Measurements from ENCODE around the gene CDKAL1.
"Not testable (repeated sequence)": the region's sequence is repeated elsewhere in the genome, so short reads cannot be mapped to it uniquely, and the experiment has no call there.

The CDKAL1 gene

GRCh38 chr6:20584100-20584731 lies 50.0 kb downstream of the CDKAL1 start:
- DNase-seq (ENCODE audit: extremely low read depth, insufficient read length): no peak
- Histone ChIP-seq H3K36me3 (ENCODE audit: control insufficient read depth, insufficient read depth, low read length) (no peaks in the 10 kb centered on the region; the same call in 1 of the 2 replicates), H3K27me3 (replicated peaks; ENCODE audit: control insufficient read depth, insufficient read depth, low read length) (no peaks in the 10 kb centered on the region), H3K4me3 (replicated peaks; ENCODE audit: low read depth, low read length) (no peak overlapping the region)
- TF ChIP-seq CTCF (IDR thresholded peaks at IDR 0.05; ENCODE audit: insufficient read depth, low read length, poor library complexity, severe bottlenecking): no peak

- no peak for DNase-seq (ENCODE audit: extremely low read depth, insufficient read length)
- Histone ChIP-seq H3K4me3 (replicated peaks; ENCODE audit: low read depth, low read length) (no peak overlapping the region), H3K36me3 (ENCODE audit: control insufficient read depth, insufficient read depth, low read length) (no peaks in the 10 kb centered on the region; the same call in 1 of the 2 replicates), H3K27me3 (replicated peaks; ENCODE audit: control insufficient read depth, insufficient read depth, low read length) (no peaks in the 10 kb centered on the region)
- TF ChIP-seq CTCF (IDR thresholded peaks at IDR 0.05; ENCODE audit: insufficient read depth, low read length, poor library complexity, severe bottlenecking): no peak
Observed at GRCh38 chr6:20589266-20589665, 55.0 kb downstream of the CDKAL1 start.

- not testable (repeated sequence) for H3K27me3 ChIP-seq (replicated peaks; ENCODE audit: control insufficient read depth, insufficient read depth, low read length); H3K4me3 ChIP-seq (replicated peaks; ENCODE audit: low read depth, low read length); H3K36me3 ChIP-seq (ENCODE audit: control insufficient read depth, insufficient read depth, low read length); DNase-seq (ENCODE audit: extremely low read depth, insufficient read length)
Observed at GRCh38 chr6:20590476-20590875, 56.2 kb downstream of the CDKAL1 start.

GRCh38 chr6:20594299-20594853 lies 60.1 kb downstream of the CDKAL1 start:
- not testable (repeated sequence) for H3K4me3 ChIP-seq (replicated peaks; ENCODE audit: low read depth, low read length); DNase-seq (ENCODE audit: extremely low read depth, insufficient read length); H3K36me3 ChIP-seq (ENCODE audit: control insufficient read depth, insufficient read depth, low read length); H3K27me3 ChIP-seq (replicated peaks; ENCODE audit: control insufficient read depth, insufficient read depth, low read length)

GRCh38 chr6:20599302-20600051 lies 65.2 kb downstream of the CDKAL1 start:
- Histone ChIP-seq H3K4me3 (replicated peaks; ENCODE audit: low read depth, low read length) (no peak overlapping the region), H3K36me3 (ENCODE audit: control insufficient read depth, insufficient read depth, low read length) (peaks cover 2% of the 10 kb centered on the region; the same call in 1 of the 2 replicates), H3K27me3 (replicated peaks; ENCODE audit: control insufficient read depth, insufficient read depth, low read length) (no peaks in the 10 kb centered on the region)
- TF ChIP-seq CTCF (IDR thresholded peaks at IDR 0.05; ENCODE audit: insufficient read depth, low read length, poor library complexity, severe bottlenecking): no peak
- DNase-seq (ENCODE audit: extremely low read depth, insufficient read length): peak; percentile 25

- no peak for TF ChIP-seq CTCF (IDR thresholded peaks at IDR 0.05; ENCODE audit: insufficient read depth, low read length, poor library complexity, severe bottlenecking)
- Histone ChIP-seq H3K4me3 (replicated peaks; ENCODE audit: low read depth, low read length) (no peak overlapping the region), H3K27me3 (replicated peaks; ENCODE audit: control insufficient read depth, insufficient read depth, low read length) (no peaks in the 10 kb centered on the region), H3K36me3 (ENCODE audit: control insufficient read depth, insufficient read depth, low read length) (peaks cover 2% of the 10 kb centered on the region; the same call in 1 of the 2 replicates)
- no peak for DNase-seq (ENCODE audit: extremely low read depth, insufficient read length)
Observed at GRCh38 chr6:20600831-20601230, 66.6 kb downstream of the CDKAL1 start.
